OCI-LY1 (cell line): ENCODE data around the gene COL16A1.

Experiments
- EZH2 ChIP-seq: fragments of 200-600 bp; sonication (generic), shearing (Covaris generic); IDR thresholded peaks from 2 replicates; pipeline ENCODE4 v1.8.0; 2017; ENCODE audit warnings: borderline replicate concordance, mixed run types, mild to moderate bottlenecking, antibody characterized with exemption, low read length, moderate library complexity, mixed read lengths
- TF ChIP-seq, protein P1 (sequence below): fragments of 200-600 bp; sonication (generic), shearing (Covaris generic); IDR thresholded peaks from 2 replicates; pipeline ENCODE4 v1.5.1; 2017; ENCODE audit warnings: mild to moderate bottlenecking, antibody characterized with exemption, low read length, moderate library complexity, mixed read lengths

DNA sequence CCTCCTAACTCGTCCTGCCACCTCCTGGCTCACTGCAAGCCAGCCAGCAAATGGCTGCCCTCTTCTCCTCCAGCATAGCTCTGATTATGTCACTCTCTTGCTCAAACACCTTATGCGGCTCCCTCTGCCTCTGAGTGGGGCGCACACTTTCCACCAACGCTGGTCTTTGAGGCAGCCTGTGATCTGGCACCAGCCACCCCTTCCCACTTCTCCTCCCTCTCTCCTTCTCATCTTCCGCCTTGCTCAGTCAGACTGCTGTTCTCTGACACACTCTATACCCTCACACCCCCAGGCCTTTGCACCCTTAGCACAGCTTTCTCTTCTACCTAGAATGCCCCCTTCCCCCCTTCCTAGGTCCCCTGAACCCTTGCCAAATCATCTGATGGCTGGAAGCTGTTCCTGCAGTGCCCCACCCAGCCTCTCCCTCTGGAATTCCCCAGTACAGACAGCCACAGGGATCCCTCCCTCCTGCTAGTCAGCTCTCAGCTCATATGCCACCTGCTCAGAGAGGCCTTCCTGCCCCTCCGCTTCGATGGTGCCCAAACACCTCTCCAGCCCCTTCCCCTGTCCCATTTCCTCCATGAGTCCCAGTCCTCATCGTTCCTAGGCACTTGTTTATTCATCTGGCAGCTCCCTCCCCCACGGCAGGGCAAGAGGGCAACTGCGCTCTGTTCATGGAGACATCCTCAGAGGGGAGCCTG lies 37.4 kb downstream of the COL16A1 start:
- TF ChIP-seq, protein P1, sequence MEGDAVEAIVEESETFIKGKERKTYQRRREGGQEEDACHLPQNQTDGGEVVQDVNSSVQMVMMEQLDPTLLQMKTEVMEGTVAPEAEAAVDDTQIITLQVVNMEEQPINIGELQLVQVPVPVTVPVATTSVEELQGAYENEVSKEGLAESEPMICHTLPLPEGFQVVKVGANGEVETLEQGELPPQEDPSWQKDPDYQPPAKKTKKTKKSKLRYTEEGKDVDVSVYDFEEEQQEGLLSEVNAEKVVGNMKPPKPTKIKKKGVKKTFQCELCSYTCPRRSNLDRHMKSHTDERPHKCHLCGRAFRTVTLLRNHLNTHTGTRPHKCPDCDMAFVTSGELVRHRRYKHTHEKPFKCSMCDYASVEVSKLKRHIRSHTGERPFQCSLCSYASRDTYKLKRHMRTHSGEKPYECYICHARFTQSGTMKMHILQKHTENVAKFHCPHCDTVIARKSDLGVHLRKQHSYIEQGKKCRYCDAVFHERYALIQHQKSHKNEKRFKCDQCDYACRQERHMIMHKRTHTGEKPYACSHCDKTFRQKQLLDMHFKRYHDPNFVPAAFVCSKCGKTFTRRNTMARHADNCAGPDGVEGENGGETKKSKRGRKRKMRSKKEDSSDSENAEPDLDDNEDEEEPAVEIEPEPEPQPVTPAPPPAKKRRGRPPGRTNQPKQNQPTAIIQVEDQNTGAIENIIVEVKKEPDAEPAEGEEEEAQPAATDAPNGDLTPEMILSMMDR, result no peak
- TF ChIP-seq EZH2, result no peak
